ENCODE measurements around the gene TRAF3IP3. TPM values are rescaled to one million over a fixed set of nuclear protein-coding genes. Genes with fewer than 3 reads are reported as not detected.

TRAF3IP3 gene
- total RNA-seq, 1 experiment from 2014 or later, result 0.34 TPM

- POLR2A ChIA-PET, result no interaction called here
- H3K27ac ChIP-seq (ENCODE audit: low read depth, low read length), result no peak overlapping the region
- no peaks in the 10 kb centered on the region for H3K9me3 ChIP-seq (ENCODE audit: control insufficient read depth in 1 of 2, insufficient read depth in 1 of 2, low read depth in 1 of 2, low read length in 2 of 2)
- no peaks in the 10 kb centered on the region for H3K79me2 ChIP-seq (ENCODE audit: insufficient read depth, low read length)
- H3K27me3 ChIP-seq (ENCODE audit: insufficient read depth, low read length), result no peaks in the 10 kb centered on the region
- H3K9me2 ChIP-seq (ENCODE audit: insufficient read depth), result no peaks in the 10 kb centered on the region
- no peak overlapping the region for H3K9ac ChIP-seq (ENCODE audit: low read length)
- no peak for TF ChIP-seq EGR1 (IDR thresholded peaks at IDR 0.05; ENCODE audit: low read depth)
- no peak for TF ChIP-seq CTCF (IDR thresholded peaks at IDR 0.05 in 2 of 3, conservative IDR thresholded peaks at IDR 0.05 in 1 of 3; ENCODE audit: borderline replicate concordance in 1 of 3, insufficient read depth in 1 of 3, low read depth in 2 of 3, low read length in 2 of 3)
- no peak for TF ChIP-seq ZFX (IDR thresholded peaks at IDR 0.05)
- no peak for TF ChIP-seq JUND (IDR thresholded peaks at IDR 0.05)
- no peak for TF ChIP-seq POLR2A (IDR thresholded peaks at IDR 0.05; ENCODE audit: borderline replicate concordance, extremely low read depth, insufficient read depth, insufficient read length)
- TF ChIP-seq EZH2phosphoT487 (IDR thresholded peaks at IDR 0.05; ENCODE audit: borderline replicate concordance), result no peak
- no peak for TF ChIP-seq MAX (IDR thresholded peaks at IDR 0.05)
- no peak for TF ChIP-seq SIN3A (IDR thresholded peaks at IDR 0.05; ENCODE audit: low read depth)
- no peak overlapping the region for H3K4me3 ChIP-seq (replicated peaks in 1 of 2; ENCODE audit: low read depth in 1 of 2, low read length in 2 of 2)
- DNase-seq (ENCODE audit: low read depth, low spot score) (no peak), ATAC-seq (no peak)
- BruUV-seq (replicated peaks), result no TSS peak
- RAD21 ChIA-PET (ENCODE audit: low non-redundant PET in 1 of 2, low total read pairs in 2 of 2, uncharacterized antibody in 2 of 2, unreplicated experiment in 2 of 2), result no interaction called here
- H3K4me1 ChIP-seq (ENCODE audit: control insufficient read depth in 1 of 2, insufficient read depth in 2 of 2, low read length in 2 of 2), result no peaks in the 10 kb centered on the region
- no peak overlapping the region for H3K4me2 ChIP-seq (ENCODE audit: low read length)
- intact Hi-C loops (cut with micrococcal nuclease), result no loop called here
- H4K20me1 ChIP-seq (ENCODE audit: insufficient read depth), result no peaks in the 10 kb centered on the region
- H2AFZ ChIP-seq (ENCODE audit: low read depth, low read length, poor library complexity, severe bottlenecking), result no peak overlapping the region
- no peaks in the 10 kb centered on the region for H3K36me3 ChIP-seq (ENCODE audit: control insufficient read depth in 1 of 2, insufficient read depth in 2 of 2, low read length in 2 of 2)
- CTCF ChIA-PET, result no interaction called here
Measured at GRCh38 chr1:209741193-209741592, 14.7 kb upstream of the TRAF3IP3 start.

- Histone ChIP-seq H3K27me3 (ENCODE audit: insufficient read depth, low read length) (no peaks in the 10 kb centered on the region), H3K4me1 (ENCODE audit: control insufficient read depth in 1 of 2, insufficient read depth in 2 of 2, low read length in 2 of 2) (no peaks in the 10 kb centered on the region), H3K4me2 (ENCODE audit: low read length) (no peak overlapping the region), H3K4me3 (replicated peaks in 1 of 2; ENCODE audit: low read depth in 1 of 2, low read length in 2 of 2) (no peak overlapping the region), H2AFZ (ENCODE audit: low read depth, low read length, poor library complexity, severe bottlenecking) (no peak overlapping the region), H3K36me3 (ENCODE audit: control insufficient read depth in 1 of 2, insufficient read depth in 2 of 2, low read length in 2 of 2) (no peaks in the 10 kb centered on the region), H3K79me2 (ENCODE audit: insufficient read depth, low read length) (no peaks in the 10 kb centered on the region), H3K9me3 (ENCODE audit: control insufficient read depth in 1 of 2, insufficient read depth in 1 of 2, low read depth in 1 of 2, low read length in 2 of 2) (no peaks in the 10 kb centered on the region), H4K20me1 (ENCODE audit: insufficient read depth) (no peaks in the 10 kb centered on the region), H3K9ac (ENCODE audit: low read length) (no peak overlapping the region), H3K27ac (ENCODE audit: low read depth, low read length) (no peak overlapping the region), H3K9me2 (ENCODE audit: insufficient read depth) (no peaks in the 10 kb centered on the region)
- ChIA-PET RAD21 (ENCODE audit: low non-redundant PET in 1 of 2, low total read pairs in 2 of 2, uncharacterized antibody in 2 of 2, unreplicated experiment in 2 of 2) (no interaction called here), POLR2A (no interaction called here), CTCF (no interaction called here)
- ATAC-seq (no peak), DNase-seq (ENCODE audit: low read depth, low spot score) (no peak)
- no TSS peak for BruUV-seq (replicated peaks)
- intact Hi-C loops (cut with micrococcal nuclease), result no loop called here
- TF ChIP-seq SP1 (IDR thresholded peaks at IDR 0.05; ENCODE audit: low read depth) (no peak), YY1 (IDR thresholded peaks at IDR 0.05; ENCODE audit: extremely low read depth, insufficient replicate concordance, low read depth, low read length) (no peak), ATF3 (IDR thresholded peaks at IDR 0.05) (no peak), EGR1 (IDR thresholded peaks at IDR 0.05; ENCODE audit: low read depth) (no peak), ZNF274 (IDR thresholded peaks at IDR 0.05; ENCODE audit: low read depth, low read length) (no peak)
Measured at GRCh38 chr1:209741889-209742288, 14.0 kb upstream of the TRAF3IP3 start.
